Raji (cell line): ENCODE results near the gene PFKL.

ENCODE experiments used
- POLR2A ChIP-seq: IDR thresholded peaks from 2 replicates; pipeline ENCODE4 v1.6.1; 2011; ENCODE audit warnings: low read depth, low read length, control low read depth; ENCODE audit not compliant: insufficient read depth

The PFKL gene

GRCh38 chr21:44326272-44326647 lies 26.4 kb downstream of the PFKL start:
- no peak for TF ChIP-seq POLR2A

GRCh38 chr21:44326716-44327602 lies 27.1 kb downstream of the PFKL start:
- no peak for TF ChIP-seq POLR2A

GRCh38 chr21:44327603-44327974 lies 27.7 kb downstream of the PFKL start:
- no peak for TF ChIP-seq POLR2A

GRCh38 chr21:44328242-44328895 lies 28.5 kb downstream of the PFKL start:
- TF ChIP-seq POLR2A, result no peak

- TF ChIP-seq POLR2A, result no peak
Measured at GRCh38 chr21:44329086-44329889, 29.4 kb downstream of the PFKL start.

- no peak for TF ChIP-seq POLR2A
Measured at GRCh38 chr21:44329971-44330681, 30.3 kb downstream of the PFKL start.

- TF ChIP-seq POLR2A, result no peak
Measured at GRCh38 chr21:44330698-44331097, 30.8 kb downstream of the PFKL start.

GRCh38 chr21:44331209-44331608 lies 31.4 kb downstream of the PFKL start:
- TF ChIP-seq POLR2A, result no peak

- TF ChIP-seq POLR2A, result no peak
Measured at GRCh38 chr21:44331650-44332307, 31.9 kb downstream of the PFKL start.

GRCh38 chr21:44332383-44332782 lies 32.5 kb downstream of the PFKL start:
- TF ChIP-seq POLR2A, result no peak

- TF ChIP-seq POLR2A, result no peak
Measured at GRCh38 chr21:44332965-44333364, 33.1 kb downstream of the PFKL start.

GRCh38 chr21:44333509-44334328 lies 33.9 kb downstream of the PFKL start:
- TF ChIP-seq POLR2A, result no peak

GRCh38 chr21:44334329-44335030 lies 34.6 kb downstream of the PFKL start:
- TF ChIP-seq POLR2A, result no peak
